HUES48 (cell line): Measurements from ENCODE around the gene EVC.
"Not testable (repeated sequence)": the region's sequence is repeated elsewhere in the genome, so short reads cannot be mapped to it uniquely, and the experiment has no call there.

ENCODE experiments used
- H3K27ac ChIP-seq: one replicate; pipeline ENCODE4 v1.7.0; 2013; ENCODE audit warnings: low read depth, low read length, inconsistent platforms
- H3K27me3 ChIP-seq: 2 replicates; pipeline ENCODE4 v1.6.1; 2013; ENCODE audit warnings: mild to moderate bottlenecking, low read length; ENCODE audit not compliant: control insufficient read depth, insufficient read depth
- H3K36me3 ChIP-seq: 2 replicates; pipeline ENCODE4 v1.6.1; 2013; ENCODE audit warnings: low read length; ENCODE audit not compliant: control insufficient read depth, insufficient read depth
- H3K4me1 ChIP-seq: 2 replicates; pipeline ENCODE4 v1.6.1; 2013; ENCODE audit warnings: mild to moderate bottlenecking, low read length; ENCODE audit not compliant: control insufficient read depth, insufficient read depth
- H3K4me3 ChIP-seq: 2 replicates; pipeline ENCODE4 v1.5.1; 2013; ENCODE audit warnings: mild to moderate bottlenecking, low read depth, low read length
- H3K9ac ChIP-seq: 2 replicates; pipeline ENCODE4 v1.6.1; 2013; ENCODE audit warnings: mild to moderate bottlenecking, low read depth, low read length, moderate library complexity
- H3K9me3 ChIP-seq: 2 replicates; pipeline ENCODE4 v1.6.1; 2013; ENCODE audit warnings: low read length; ENCODE audit not compliant: control insufficient read depth, insufficient read depth

Gene EVC

GRCh38 chr4:5801696-5802095, 90.7 kb downstream of the EVC start:
- H3K36me3 ChIP-seq: peaks cover 21% of the 10 kb centered on the region; the same call in 1 of the 2 replicates
- no peaks in the 10 kb centered on the region for H3K27me3 ChIP-seq
- H3K27ac ChIP-seq: no peak overlapping the region
- no peaks in the 10 kb centered on the region for H3K4me1 ChIP-seq
- H3K9ac ChIP-seq: no peak overlapping the region
- H3K9me3 ChIP-seq: no peaks in the 10 kb centered on the region
- H3K4me3 ChIP-seq: no peak overlapping the region

DNA sequence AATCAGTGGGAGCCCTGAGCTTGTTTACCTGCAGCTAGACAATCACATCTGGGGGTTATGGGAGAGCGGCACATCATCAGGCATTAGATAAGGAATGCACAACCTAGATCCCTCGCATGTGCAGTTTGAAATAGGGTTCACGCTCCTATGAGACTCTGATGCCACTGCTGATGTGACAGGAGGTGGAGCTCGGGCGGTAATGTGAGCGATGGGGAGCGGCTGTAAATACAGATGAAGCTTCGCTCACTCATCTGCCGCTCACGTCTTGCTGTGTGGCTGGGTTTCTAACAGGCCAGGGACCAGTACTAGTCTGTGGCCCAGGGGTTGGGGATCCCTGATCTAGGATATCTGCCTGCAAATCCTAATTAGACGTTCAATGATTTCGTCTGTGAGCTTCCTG, 91.6 kb downstream of the EVC start:
- H3K4me1 ChIP-seq: no peaks in the 10 kb centered on the region
- H3K9me3 ChIP-seq: no peaks in the 10 kb centered on the region
- H3K27me3 ChIP-seq: no peaks in the 10 kb centered on the region
- H3K36me3 ChIP-seq: peaks cover 20% of the 10 kb centered on the region; the same call in 1 of the 2 replicates
- H3K9ac ChIP-seq: no peak overlapping the region
- no peak overlapping the region for H3K4me3 ChIP-seq
- H3K27ac ChIP-seq: no peak overlapping the region

GRCh38 chr4:5804656-5805055, 93.7 kb downstream of the EVC start:
- no peaks in the 10 kb centered on the region for H3K9me3 ChIP-seq
- H3K27ac ChIP-seq: no peak overlapping the region
- no peaks in the 10 kb centered on the region for H3K4me1 ChIP-seq
- H3K36me3 ChIP-seq: peaks cover 31% of the 10 kb centered on the region
- no peak overlapping the region for H3K9ac ChIP-seq
- H3K27me3 ChIP-seq: no peaks in the 10 kb centered on the region
- no peak overlapping the region for H3K4me3 ChIP-seq

GRCh38 chr4:5805270-5805669, 94.3 kb downstream of the EVC start:
- H3K36me3 ChIP-seq: peaks cover 36% of the 10 kb centered on the region
- no peak overlapping the region for H3K4me3 ChIP-seq
- no peaks in the 10 kb centered on the region for H3K4me1 ChIP-seq
- no peaks in the 10 kb centered on the region for H3K27me3 ChIP-seq
- H3K9ac ChIP-seq: no peak overlapping the region
- H3K9me3 ChIP-seq: no peaks in the 10 kb centered on the region
- H3K27ac ChIP-seq: no peak overlapping the region

GRCh38 chr4:5808081-5808741, 97.2 kb downstream of the EVC start:
- Histone ChIP-seq H3K4me1 (no peaks in the 10 kb centered on the region), H3K36me3 (peaks cover 49% of the 10 kb centered on the region), H3K27ac (no peak overlapping the region), H3K9me3 (no peaks in the 10 kb centered on the region), H3K27me3 (no peaks in the 10 kb centered on the region), H3K4me3 (no peak overlapping the region), H3K9ac (no peak overlapping the region)

DNA sequence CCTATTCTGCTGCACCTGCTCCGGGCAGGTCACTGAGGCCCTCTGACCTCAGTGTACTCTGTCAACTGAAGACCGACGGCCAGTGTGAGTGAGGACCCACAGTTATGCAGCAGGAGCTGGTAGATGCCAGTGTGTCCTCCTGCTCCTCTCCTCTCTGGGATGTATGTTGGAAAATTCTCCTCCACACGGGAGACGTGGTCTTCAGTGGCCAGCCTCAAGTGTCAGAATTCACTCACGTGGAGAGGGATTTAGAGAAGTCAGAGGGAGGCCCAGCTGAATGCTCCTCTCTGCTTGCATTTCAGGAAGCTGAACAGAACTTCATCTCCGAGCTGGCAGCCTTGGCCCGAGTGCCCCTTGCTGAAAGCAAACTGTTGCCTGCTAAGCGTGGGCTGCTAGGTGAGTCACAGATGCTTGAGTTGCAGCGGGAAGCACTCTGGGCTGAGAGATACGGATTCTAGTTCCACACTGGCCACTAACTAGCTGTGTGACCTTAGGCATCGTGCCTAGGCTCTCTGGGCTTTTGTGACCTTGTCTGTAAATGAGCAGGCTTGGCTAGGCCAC, 98.3 kb downstream of the EVC start:
- Histone ChIP-seq H3K36me3 (peaks cover 44% of the 10 kb centered on the region), H3K4me3 (no peak overlapping the region), H3K27ac (no peak overlapping the region), H3K9ac (no peak overlapping the region), H3K4me1 (no peaks in the 10 kb centered on the region), H3K27me3 (no peaks in the 10 kb centered on the region), H3K9me3 (no peaks in the 10 kb centered on the region)

DNA sequence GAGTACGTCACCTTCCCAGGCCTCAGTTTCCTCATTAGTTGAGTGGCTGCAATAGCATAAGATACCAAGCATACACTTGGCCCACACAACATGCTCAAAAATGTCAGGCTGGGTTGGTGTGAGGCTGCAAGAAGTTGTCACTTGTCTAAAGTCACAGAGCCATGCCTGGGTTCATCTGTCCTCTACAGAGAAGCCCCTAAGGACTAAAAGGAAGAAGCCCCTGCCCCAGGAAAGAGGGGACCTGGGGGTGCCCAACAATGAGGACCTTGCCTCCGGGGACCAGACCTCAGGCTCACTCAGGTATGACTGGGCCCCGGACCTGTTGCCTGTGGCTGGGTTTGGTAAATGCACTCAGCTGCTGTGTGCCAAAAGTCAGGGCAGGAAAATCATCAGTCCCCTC, 99.2 kb downstream of the EVC start:
- Histone ChIP-seq H3K27ac (no peak overlapping the region), H3K4me3 (no peak overlapping the region), H3K9ac (no peak overlapping the region), H3K9me3 (no peaks in the 10 kb centered on the region), H3K4me1 (no peaks in the 10 kb centered on the region), H3K27me3 (no peaks in the 10 kb centered on the region), H3K36me3 (peaks cover 44% of the 10 kb centered on the region)

DNA sequence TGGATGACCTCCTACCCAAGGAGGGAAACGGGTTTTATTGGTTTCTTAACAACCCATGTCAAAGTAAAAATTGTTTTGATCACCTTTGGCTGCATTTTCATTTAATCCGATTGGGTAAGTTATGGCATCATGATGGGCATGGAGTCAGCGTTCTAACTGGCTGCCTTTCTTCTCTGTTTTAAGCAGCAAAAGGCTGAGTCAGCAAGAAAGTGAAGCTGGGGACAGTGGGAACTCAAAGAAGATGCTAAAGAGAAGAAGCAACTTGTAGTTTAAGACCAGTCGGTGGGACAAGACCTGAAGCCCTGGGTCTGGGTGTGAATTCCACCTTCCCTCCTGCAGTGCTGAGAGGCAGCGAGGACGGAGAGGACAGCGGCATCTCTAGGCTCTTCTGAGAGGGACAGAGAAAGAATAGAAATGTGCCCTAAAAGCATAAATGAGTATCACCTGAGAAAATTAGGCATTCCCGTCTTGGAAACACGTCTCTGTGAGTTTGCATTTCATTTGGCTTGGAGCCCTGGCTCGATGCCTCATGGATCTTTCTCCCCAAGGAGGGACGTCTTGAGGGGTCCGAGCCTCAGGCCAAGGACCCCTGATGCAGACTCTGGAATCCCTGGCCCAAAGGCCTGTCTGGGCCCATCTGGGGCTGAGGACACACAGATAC, 99.9 kb downstream of the EVC start:
- Histone ChIP-seq H3K4me3 (no peak overlapping the region), H3K27me3 (no peaks in the 10 kb centered on the region), H3K4me1 (no peaks in the 10 kb centered on the region), H3K27ac (no peak overlapping the region), H3K9me3 (no peaks in the 10 kb centered on the region), H3K36me3 (peaks cover 45% of the 10 kb centered on the region), H3K9ac (no peak overlapping the region)

DNA sequence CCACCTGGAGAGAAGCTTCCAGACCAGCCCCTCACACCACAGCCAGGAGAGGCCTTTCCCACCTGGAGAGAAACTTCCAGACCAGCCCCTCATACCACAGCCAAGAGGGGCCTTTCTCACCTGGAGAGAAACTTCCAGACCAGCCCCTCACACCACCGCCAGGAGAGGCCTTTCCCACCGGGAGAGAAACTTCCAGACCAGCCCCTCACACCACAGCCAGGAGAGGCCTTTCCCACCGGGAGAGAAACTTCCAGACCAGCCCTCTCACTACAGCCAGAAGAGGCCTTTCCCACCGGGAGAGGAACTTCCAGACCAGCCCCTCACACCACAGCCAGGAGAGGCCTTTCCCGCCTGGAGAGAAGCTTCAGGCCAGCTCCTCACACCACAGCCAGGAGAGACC, 101.1 kb downstream of the EVC start:
- not testable (repeated sequence) for H3K27ac ChIP-seq, H3K4me3 ChIP-seq, H3K9ac ChIP-seq, H3K9me3 ChIP-seq, H3K4me1 ChIP-seq, H3K27me3 ChIP-seq
- H3K36me3 ChIP-seq: peaks cover 50% of the 10 kb centered on the region

- Histone ChIP-seq H3K36me3 (peaks cover 52% of the 10 kb centered on the region), H3K27me3 (no peaks in the 10 kb centered on the region), H3K4me3 (no peak overlapping the region), H3K4me1 (no peaks in the 10 kb centered on the region), H3K9ac (no peak overlapping the region), H3K9me3 (no peaks in the 10 kb centered on the region), H3K27ac (no peak overlapping the region)
Measured at GRCh38 chr4:5812506-5813229, 101.7 kb downstream of the EVC start.

- H3K27ac ChIP-seq: no peak overlapping the region
- H3K9ac ChIP-seq: no peak overlapping the region
- no peaks in the 10 kb centered on the region for H3K27me3 ChIP-seq
- peaks cover 51% of the 10 kb centered on the region for H3K36me3 ChIP-seq
- no peaks in the 10 kb centered on the region for H3K4me1 ChIP-seq
- H3K4me3 ChIP-seq: no peak overlapping the region
- no peaks in the 10 kb centered on the region for H3K9me3 ChIP-seq
Measured at GRCh38 chr4:5813882-5814255, 102.9 kb downstream of the EVC start.
